Measurements from ENCODE around the gene RAB3C.

GRCh38 chr5:58731641-58732040, 148.8 kb downstream of the RAB3C start:
- no peak for TF ChIP-seq CTCF (IDR thresholded peaks at IDR 0.05)
- no peak for TF ChIP-seq POLR2A (IDR thresholded peaks at IDR 0.05)
